OCI-M1 (cell line): Measurements from ENCODE around the gene TRAP1.
A peak's percentile ranks its signal among the peaks of the same experiment; 100 is the strongest.

Experiments
- DNase-seq: peaks from one replicate; lab custom pipeline; 2025; lab: John Stamatoyannopoulos, UW

The TRAP1 gene

DNA sequence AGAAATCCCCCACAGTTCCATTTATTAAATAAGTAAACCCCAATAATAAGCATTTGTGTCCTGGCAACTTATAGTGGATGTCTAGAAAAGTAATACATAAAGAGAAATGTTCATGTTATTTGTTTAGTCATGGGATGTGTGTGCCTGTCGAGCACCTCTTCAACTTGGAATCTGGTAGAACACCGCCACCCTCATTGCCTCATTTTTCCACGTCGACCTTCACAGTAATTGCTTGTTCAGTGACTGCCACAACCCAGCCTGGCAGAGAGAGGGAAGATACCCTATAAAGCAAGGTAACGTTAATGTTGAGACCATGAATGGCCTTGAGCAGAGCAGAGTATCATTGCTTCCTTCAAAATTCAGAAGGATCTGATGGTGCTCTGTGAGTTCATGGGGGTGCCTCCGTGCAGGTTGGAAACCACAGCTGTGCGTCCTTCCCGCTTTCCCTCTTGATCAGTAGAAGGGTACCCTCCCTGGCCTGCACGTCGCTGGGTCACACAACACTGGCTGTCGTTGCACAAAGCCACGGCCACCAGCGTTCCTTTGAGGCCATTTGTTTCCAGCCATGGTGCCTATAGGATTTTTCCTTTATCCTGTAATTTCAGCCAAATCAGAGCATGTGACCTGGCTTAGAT is 66.6 kb downstream of the TRAP1 start:
- no peak for DNase-seq

DNA sequence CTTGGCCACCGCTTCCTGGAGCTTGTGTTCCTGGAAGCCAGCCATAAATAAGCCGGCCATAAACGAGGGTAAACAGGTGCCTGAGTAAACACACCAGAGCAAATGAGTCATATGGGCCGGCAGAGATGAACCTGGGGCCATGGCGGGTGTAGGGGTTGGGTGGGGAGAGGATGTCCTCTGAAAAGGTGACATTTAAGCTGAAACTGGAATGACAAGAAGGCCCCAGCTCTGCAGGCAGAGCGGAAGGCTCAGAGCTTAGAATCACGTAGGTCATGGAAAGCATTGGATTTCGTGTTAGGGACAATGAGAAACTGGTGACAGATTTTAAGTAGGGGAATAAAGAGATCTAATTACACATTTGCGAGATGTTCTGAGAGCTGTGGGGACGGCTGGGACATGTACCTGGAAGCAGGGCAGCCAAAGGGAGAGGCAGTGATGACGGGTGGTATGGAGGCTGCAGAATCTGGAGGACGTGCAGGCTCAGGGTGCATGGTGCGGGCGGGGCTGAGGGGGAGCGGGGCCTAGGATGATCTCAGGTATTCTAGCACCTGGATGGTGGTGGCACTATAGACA is 70.9 kb downstream of the TRAP1 start:
- no peak for DNase-seq

DNA sequence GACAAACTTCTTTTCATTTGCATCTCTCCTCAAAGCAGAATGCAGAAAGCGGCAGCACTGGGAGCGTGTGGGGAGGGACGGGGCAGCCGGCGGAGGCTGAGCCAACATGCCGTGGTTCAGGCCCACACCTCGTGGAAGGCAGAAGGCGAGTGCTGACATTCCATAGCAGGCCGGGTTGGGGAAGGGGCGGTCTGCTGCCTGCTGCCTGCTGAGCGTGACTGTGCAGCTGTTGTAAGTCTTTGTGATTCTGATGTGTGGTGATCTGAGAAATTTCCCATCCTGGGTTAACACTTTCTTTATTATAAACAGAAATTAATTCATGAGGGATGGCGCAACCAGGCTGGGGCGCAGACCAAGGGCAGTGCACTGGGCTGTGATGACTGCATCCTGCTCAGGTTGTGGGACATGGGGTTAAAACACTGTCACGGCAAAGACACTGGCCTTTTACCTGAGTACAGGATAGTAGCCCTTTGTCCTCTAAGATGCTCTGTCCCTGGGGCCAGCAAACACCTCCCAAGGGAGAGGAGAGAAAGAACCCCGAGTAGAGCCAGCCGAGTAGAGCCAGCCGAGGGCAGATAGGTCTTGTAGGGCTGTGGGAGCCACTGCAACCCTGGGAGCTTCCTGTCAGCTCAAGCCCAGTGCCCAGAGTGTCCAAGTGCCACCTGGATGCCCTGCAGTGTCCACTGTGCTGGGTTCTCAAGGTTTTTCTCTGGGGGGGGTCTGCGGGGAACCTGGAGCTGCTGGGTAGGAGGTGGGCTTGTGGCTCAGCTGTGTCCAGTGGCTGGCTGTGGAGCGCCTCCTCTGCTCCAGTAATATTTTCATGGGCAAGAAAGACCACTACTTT is 71.6 kb downstream of the TRAP1 start:
- DNase-seq: no peak

DNA sequence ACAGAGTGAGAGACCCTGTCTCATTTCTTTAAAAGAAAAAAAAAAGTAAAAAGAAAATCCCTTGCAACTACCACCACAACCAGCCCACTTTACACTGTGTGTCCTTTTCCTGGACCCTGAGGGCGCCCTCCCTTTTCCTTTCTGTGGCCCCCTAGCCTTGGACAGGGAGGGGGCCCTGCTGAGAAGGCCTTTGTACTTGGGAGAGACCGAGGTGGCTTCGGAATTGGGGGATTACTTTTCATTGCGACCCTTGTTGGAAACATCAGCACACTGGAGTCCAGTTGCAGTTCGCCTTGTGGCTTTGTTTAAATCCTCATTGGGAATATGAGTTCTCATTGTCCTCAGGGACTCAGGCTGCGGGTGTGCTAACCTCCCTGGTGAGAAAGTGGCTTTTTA is 72.2 kb downstream of the TRAP1 start:
- no peak for DNase-seq

DNA sequence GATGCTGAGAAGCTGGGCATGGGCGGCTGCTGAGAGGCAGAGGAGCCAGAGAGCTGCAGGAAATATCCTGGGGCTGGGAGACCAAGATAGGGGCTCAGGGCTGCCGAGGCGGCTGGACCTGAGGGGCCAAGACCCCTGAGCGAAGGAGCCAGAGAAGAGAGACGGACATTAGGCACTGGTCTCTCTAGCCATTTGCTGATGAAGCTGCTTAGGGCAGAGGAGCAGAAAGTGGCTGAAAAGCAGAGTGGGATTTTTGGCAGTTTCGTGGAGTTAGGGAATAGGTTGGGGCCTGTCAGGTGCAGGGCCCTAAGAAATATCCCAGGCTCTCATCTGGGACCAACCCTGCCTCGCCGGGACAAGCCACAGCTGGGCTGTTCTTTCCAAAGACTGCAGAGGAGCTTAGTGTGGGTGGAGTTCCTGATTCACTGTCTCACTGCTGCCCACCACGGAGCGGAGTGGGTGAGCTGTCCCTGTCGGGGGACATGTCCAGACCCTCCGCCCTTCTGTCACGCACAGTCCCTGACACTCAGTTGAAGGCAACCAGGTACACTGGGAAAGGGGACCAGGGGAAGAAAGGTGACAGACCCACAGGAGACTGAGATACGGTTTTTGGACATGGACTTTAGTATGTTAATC is 74.1 kb downstream of the TRAP1 start:
- DNase-seq: no peak

DNA sequence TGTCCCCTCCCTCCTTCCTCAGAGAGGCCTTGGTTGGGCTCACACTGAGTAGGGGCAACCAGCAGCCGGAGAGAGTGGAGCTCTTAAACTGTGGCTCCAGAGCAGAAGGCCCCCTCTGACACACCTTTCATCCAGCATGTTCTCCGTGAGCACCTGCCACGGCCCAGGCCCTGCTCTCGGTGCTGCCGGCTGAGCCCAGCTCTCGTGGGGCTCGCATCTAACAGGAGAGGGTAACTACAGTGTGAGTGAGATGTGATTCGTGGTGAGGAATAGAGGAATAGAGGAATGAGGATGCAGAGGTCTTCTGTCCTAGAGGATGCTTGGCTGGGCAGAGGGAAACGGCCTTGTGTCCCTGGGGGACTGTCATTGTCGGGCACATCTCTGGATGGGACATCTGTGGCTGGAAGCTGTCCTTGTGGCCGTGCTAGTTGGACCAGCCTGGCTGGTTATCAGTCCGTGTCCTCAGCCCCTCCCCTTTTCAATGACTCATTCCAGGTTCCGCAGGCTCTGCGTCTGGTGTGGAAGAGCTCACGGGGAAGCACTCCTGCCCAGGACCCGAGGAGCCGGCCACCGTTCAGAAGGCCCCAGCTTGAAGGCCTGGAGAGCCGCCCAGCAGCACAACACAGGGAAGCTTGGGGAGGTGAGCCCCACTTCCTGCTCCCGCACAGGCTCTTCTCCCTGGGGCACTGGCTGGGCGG is 74.8 kb downstream of the TRAP1 start:
- DNase-seq: peak; percentile 37

DNA sequence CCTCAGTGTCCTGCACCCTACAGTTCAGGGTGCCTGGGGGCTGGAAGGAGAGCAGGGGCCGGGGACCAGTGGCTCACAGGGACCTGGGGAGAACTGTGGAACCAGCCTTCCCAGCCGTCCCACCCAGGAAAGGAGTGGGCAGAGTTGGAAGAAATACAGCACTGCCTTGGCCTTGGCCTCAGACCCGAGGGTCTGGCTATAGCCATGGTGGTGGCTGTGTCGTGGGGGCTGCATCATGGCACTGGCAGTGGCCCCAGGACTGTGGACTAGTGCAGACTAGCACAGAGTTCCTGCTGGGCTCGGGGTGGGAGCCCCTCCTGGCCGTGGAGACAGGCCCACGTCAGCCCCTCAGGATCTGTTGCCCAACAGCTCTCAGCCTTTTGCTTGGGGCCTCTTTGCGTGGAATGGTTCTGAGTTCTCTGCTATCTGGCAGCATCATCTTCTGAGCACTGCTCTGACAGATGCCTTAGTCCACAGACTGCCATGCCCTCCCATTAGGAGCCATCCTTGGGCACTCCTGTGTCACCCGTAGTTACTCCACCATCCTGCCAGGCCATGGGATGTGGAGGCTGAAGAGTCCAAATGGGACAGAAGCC is 75.4 kb downstream of the TRAP1 start:
- DNase-seq: no peak

DNA sequence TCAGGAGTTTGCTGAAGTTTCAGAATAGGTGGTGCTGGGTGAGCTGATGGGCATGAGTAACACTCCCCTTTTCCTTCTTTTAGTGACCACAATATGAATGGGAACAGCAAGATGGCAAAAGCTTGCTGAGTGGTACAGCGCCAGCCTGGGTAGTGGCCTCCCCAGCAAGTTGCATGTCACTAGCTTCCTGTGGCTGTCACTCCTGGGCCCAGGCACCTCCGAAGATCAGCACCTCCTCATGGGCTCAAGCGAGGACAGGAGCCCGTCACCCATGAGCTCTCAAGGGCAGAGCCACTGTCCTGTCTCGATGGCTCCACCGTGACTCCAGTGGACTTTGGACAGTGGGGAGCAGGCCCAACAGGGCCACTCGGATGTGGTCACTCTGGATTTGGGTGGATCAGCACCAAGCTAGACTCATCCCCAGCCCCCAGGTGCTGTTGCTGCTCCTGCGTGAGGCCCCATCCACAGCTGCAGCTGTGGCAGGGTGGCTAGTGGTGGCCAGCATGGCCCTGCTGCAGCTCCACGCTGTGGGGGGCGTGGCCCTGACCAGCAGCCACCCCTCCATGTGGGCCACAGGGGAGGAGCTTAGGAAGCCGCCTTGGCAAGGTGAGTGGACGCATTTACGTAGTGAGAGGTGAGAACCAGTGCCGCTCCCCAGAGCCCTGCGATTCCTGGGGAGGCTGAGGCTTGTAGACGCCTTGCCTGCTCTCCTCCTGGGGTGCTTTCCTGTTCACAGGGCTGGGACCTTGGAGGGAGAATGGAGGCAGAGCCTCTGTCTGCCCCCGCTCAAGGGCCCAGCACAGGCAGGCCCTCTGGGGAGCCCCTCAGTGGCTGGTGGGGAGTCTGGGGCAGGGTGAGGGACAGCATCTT is 76.5 kb downstream of the TRAP1 start:
- DNase-seq: no peak

DNA sequence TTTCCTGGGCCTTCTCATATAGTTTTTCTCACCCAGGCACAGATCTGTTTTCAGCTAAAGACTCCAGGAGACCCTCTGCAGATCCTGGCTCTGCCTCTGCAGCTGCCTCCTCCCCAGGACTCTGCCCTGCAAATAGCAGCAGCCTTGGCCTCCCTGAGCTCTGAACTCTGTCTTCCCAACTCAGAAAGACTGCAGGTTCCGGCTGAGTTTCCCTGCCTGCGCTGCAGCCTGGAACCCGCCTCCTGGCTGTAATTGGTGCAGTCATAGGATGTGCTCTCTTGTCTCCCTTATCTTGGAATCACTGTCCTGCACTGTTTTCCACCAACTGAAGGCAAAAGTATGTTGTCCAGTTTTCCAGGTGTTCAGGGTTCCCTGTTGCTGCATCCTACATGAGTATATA is 77.1 kb downstream of the TRAP1 start:
- no peak for DNase-seq

DNA sequence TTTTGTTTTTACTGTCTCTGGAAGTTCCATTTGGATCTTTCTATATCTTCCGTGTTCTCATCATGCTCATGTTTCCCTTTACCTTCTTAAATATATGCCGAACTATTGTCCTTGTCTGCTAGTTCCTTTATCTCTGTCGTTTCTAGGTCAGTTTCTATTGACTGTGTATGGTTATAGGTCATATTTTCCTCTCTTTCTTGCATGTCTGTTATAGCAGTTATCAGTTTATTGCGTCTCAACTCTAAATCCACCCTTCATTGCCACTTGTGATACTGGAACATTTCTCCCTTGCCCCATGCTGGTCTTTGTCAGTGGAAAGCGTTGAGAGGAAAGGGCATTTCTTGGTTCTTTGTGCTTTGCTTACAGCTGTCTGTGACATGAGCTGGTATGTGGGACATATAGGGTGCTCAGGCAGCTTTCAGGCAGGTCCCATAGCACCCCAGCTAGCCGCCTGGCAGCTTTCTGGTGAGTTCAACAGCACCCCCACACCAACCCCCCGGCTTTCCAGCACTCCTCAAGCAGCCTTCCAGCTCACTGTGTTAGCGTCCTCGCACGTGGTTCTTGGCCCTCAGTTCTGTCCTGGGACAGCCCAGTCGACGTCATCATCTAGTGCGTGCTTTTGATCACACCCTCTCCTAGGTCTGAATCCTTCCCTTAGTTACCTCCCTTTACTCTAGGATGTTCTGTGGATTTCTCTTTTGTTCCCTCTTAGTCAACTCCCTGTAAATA is 78.2 kb downstream of the TRAP1 start:
- DNase-seq: no peak

DNA sequence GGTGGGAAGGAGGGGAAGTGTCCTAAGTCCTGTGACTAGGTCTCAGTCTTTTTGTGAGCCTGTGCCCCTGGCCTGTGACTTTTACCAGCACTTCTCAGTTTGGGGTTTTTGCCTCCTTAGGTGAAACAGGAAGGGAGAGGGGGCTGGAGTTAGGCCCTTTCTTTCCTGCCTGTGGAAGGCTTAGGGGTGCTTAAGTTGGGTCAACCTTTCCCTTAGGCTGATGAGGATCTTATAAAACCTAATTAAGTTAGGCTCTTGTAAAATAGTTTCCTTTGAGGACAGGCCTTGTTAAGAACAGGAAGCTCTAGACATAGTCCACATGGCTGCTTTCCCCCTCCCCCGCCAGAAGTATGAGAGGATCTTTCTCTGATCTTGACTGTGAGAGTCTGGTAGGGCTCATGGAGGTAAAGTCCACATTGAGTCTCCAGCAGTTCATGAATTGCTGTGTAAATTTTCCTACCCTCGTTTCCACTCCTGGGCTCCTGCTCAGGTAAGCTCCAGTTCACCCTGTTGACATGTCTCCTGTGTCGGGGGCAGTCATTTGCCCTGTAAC is 79.9 kb downstream of the TRAP1 start:
- DNase-seq: peak; percentile 68

DNA sequence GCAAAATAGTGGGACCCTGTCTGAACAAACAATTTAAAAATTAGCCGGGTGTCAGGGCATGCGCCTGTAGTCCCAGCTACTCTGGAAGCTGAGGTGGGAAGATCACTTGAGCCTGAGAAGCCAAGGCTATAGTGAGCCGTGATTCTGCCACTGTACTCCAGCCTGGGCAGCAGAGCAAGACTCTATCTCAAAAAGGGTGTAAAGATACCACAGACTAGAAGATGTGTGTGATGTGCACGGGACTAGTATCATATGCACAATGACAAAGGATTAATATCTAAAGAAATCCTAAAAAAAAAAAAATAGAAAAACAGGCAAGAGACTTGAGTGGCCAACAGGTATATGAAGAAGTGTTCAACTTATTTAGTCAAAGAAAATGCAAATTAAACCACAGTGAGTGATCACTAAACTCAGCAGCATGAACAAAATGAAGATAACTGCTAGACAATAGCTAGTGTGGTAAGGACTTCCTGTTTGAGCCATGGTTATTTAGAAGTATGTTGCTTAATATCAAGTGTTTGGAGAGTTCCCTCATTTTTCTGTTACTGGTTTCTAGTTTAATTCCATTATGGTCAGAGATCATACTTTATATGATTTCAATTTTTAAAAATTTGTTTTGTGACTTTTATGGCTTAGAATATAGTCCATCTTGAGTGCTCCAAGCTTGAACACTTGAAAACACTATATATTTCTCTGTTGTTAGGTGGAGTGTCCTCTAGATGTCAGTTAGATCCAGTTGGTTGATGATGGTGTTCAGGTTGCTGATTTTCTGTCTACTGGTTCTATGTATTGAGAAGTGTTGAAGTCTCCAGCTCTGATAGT is 91.2 kb downstream of the TRAP1 start:
- DNase-seq: peak; percentile 81

DNA sequence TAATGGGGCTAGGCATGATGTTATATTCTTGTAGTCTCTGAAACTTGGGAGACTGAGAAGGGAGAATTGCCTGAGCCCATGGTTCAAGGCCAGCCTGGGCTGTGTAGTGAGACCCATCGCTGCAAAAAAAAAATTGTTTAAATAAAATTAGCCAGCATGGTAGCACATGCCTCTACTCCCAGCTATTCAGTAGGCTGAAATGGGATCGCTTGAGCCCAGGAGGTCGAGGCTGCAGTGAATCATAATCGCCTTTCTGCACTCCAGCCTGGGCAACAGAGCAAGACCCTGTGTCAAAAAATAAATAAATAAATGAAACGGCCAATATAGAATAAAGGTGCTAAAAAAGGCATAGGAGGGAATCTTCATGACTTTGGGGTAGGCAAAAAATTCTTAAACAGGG is 92.0 kb downstream of the TRAP1 start:
- DNase-seq: no peak

DNA sequence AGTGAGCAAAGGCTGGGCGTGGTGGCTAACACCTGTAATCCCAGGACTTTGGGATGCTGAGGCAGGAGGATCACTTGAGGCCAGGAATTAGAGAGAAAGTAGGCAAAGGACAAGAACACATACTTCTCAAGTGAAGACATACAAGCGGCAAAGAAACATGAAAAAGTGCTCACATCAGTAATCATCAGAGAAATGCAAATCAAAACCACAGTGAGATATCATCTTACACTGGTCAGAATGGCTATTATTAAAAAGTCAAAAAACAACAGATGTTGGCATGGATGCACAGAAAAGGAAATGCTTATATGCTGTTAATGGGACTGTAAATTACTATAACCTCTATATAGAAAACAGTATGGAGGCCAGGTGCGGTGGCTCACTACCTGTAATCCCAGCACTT is 93.7 kb downstream of the TRAP1 start:
- DNase-seq: no peak

DNA sequence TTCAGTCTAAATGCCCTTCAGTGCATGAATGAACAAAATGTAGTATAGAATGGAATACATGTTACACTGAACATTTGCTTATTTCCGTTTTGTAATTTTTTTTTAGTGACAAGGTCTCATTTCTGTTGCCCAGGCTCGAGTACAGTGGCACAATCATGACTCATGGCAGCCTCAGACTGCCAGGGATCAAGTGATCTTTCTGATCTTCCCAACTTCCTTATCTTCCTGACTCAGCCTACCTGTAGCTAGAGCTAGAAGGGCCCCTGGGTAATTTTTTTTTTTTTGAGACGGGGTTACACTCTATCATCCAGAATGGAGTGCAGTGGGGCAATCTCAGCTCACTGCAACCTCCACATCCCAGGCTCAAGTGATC is 98.6 kb downstream of the TRAP1 start:
- no peak for DNase-seq

DNA sequence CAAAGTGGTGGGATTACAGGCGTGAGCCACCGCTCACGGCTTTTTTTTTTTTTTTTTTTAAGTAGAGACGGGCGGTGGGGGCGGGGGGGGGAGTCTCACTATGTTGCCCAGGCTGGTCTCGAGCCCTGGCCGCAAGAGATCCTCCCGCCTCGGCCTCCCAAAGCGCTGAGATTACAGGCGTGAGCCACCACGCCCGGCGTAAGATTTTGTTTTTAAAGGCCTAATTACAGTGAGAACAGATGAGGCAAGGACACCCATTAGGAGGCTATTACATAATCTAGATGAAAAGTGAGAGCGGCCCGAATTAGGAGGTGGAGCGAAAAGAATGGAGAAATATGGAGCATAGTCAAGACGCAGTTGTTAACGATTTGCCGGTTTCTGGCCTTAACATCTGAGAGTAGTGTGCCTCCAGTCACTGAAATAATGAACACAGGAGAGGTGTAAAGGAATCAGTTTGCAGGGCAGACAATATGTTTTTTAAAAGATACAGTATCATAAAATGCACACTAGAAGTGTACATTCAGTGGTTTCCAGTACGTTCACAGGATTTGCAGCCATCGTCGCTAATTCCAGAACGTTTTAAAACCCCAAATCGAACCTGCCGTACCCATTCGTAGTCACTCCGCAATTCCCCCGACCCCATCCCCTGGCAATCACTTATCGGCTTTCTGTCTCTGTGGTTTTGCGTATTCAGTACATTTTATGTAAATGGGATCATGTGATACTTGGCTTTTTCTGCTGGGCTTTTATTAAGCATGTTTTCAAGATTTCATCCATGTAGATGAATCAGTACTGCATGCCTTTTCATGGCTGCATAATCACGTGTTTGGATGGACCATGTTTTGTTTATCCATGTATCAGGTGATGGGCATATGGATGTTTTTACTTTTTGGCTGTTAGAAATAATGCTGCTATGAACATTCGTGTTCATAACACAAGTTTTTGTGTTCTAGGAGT is 104.5 kb downstream of the TRAP1 start:
- peak; percentile 13 for DNase-seq

DNA sequence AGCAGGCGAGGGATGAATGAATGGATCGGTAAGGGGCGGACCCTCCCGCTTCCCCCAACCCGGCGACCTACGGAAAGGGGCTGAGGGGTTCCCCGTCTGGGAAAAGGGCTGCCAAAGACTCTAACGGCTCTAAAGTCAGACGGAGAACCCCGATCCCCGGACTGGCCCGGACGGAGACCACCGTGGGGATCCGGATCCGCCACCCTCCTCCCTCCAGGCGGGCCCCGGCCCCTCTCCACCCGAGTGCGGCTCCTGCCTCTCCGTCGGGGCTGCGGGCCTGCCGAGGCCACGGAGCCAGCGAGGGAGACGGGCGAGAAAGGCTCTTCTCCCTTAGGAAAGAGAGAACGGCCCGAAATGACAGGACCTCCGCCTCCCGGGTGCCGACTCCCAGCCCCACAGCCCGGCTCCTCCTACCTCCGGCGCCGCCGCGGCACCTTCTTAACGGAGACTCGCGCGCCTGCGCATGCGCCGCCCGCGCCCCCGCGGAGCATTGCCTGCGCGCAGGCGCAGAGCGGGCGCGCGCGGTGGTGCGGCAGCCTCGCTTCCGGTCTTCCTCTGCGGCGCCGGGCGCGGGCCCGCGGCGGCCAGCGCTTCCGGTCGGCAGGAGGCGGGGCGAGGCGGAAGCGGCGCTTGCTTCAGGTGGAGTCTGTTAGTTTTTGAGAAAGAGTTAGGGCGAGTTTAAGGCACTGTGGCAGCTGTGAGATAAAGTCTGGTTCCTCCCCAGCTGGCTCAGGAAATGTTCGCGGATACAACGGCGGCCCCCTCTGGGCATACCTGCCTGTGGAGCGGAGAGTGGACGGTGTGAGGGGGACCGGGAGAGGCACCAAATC is 106.0 kb downstream of the TRAP1 start, which contains the start of gene SLX4:
Gene SLX4 (minus strand): TSS at position 461 of the 830 bp plus-strand sequence. CDS start 2,642 bp downstream, outside the sequence.
- DNase-seq: peak; percentile 96
